HFF-Myc (cell line): ENCODE data around the gene TMEM198.

ENCODE experiments used
- DNase-seq: peaks from one replicate; pipeline ENCODE4 v3.0.0-alpha.2; 2011; ENCODE audit warnings: low read depth; ENCODE audit errors: extremely low read depth
- H3K4me3 ChIP-seq: replicated peaks from 2 replicates; pipeline ENCODE4 v1.5.1; 2011; ENCODE audit warnings: low read depth, mild to moderate bottlenecking, control low read depth, low read length
- TF ChIP-seq, protein P1 (sequence below): IDR thresholded peaks from 2 replicates; pipeline ENCODE4 v1.5.1; 2012; ENCODE audit warnings: mild to moderate bottlenecking, low read depth, low read length, control low read depth; ENCODE audit errors: missing control alignments

TMEM198 gene

DNA sequence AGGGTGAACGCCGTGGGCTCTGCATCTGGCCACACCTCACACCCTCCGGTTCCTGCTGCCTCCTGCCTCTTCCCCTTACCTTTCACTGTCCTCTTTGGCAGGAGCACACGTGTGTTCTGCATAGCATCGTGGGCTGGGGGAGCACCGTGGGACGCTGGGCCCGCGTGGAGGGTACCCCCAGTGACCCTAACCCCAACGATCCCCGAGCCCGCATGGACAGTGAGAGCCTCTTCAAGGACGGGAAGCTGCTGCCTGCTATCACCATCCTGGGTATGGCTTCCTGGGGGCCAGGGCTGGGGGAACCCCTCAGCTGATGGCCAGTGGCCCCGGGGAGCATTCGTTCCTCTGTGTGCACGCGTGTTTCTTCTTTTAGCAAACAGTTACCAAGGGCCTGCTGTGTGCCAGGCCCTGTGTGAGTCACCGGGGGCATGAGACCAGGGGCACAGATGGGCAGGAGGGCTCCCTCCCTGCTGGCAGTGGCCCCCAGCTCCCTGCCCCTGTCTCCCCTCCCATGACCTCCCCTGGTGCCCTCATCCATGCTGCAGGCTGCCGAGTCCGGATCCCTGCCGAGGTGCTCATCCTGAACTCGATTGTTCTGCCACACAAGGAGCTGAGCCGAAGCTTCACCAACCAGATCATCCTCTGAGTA is 37.6 kb upstream of the TMEM198 start:
- TF ChIP-seq, protein P1, sequence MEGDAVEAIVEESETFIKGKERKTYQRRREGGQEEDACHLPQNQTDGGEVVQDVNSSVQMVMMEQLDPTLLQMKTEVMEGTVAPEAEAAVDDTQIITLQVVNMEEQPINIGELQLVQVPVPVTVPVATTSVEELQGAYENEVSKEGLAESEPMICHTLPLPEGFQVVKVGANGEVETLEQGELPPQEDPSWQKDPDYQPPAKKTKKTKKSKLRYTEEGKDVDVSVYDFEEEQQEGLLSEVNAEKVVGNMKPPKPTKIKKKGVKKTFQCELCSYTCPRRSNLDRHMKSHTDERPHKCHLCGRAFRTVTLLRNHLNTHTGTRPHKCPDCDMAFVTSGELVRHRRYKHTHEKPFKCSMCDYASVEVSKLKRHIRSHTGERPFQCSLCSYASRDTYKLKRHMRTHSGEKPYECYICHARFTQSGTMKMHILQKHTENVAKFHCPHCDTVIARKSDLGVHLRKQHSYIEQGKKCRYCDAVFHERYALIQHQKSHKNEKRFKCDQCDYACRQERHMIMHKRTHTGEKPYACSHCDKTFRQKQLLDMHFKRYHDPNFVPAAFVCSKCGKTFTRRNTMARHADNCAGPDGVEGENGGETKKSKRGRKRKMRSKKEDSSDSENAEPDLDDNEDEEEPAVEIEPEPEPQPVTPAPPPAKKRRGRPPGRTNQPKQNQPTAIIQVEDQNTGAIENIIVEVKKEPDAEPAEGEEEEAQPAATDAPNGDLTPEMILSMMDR = no peak
- DNase-seq = no peak
- H3K4me3 ChIP-seq = no peak overlapping the region

- TF ChIP-seq, protein P1 = no peak
Observed at GRCh38 chr2:219506802-219507526, 36.9 kb upstream of the TMEM198 start.

GRCh38 chr2:219507581-219508443 is 36.0 kb upstream of the TMEM198 start:
- TF ChIP-seq, protein P1 = no peak
- no peak overlapping the region for H3K4me3 ChIP-seq
- no peak for DNase-seq

More at GRCh38 chr2:219506802-219507526, 36.9 kb upstream of the TMEM198 start:
- H3K4me3 ChIP-seq = no peak overlapping the region
- DNase-seq = no peak

GRCh38 chr2:219508444-219508734 is 35.4 kb upstream of the TMEM198 start:
- no peak for DNase-seq
- TF ChIP-seq, protein P1 = no peak
- H3K4me3 ChIP-seq = no peak overlapping the region

DNA sequence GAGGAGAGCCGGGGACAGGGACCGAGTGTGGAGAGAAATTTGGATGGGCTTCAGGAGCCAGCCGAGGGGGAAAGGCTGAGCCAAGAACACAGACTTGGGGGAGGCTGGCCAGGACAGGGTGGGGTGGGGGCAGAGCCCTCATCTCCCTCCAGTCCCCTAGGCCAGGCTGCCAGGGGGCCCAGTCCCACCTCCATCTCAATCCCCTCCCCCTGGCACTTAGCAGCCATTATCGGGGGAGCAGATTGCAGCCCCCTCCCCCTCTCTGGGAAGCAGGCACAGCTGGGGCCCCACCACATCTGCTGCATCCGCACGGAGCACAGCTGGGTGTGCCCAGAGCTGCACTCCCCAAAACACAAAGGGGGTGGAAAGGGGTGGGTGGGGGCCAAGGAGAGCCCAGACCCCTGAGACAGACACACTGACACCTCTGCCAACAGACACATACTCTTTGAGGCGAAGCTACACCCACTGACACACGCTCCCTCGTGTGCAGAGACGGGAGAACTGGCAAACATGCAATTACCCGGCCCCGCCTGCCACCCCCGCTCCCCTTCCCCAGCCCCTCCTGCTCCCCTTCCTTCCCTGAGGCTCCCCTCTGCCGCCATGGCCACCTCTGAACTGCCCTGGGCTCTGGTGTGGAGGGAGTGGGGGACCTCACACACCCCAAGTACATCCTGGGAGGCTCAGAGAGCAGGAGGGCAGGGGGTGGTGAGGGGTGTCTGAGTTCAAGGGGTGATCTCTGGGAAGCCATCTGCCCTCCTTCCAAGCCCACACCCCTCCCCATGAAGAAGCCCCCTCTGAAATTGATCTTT is 34.7 kb upstream of the TMEM198 start:
- H3K4me3 ChIP-seq = no peak overlapping the region
- TF ChIP-seq, protein P1 = no peak
- DNase-seq = no peak

- DNase-seq = no peak
- H3K4me3 ChIP-seq = no peak overlapping the region
- TF ChIP-seq, protein P1 = peak; percentile 84
Observed at GRCh38 chr2:219509780-219510511, 33.9 kb upstream of the TMEM198 start.
